CD4-positive, alpha-beta T cell treated with Interleukin-15 for 4 hours (primary cell): ENCODE results near the gene AIFM1.
A peak's percentile ranks its signal among the peaks of the same experiment; 100 is the strongest.

ENCODE experiments used
- DNase-seq: peaks from one replicate; pipeline ENCODE4 v3.0.0-alpha.2; 2020; ENCODE audit warnings: low spot score

Gene AIFM1

GRCh38 chrX:130093271-130093670 lies 72.4 kb downstream of the AIFM1 start:
- no peak for DNase-seq

GRCh38 chrX:130091980-130092522 lies 73.6 kb downstream of the AIFM1 start:
- peak; percentile 85 for DNase-seq

- no peak for DNase-seq
Observed at GRCh38 chrX:130090364-130090763, 75.3 kb downstream of the AIFM1 start.

- DNase-seq = peak; percentile 67
Observed at GRCh38 chrX:130086447-130087206, 79.0 kb downstream of the AIFM1 start.

GRCh38 chrX:130085551-130086446 lies 79.8 kb downstream of the AIFM1 start:
- no peak for DNase-seq

- DNase-seq = no peak
Observed at GRCh38 chrX:130084631-130085237, 80.9 kb downstream of the AIFM1 start.

GRCh38 chrX:130083656-130084382 lies 81.8 kb downstream of the AIFM1 start:
- DNase-seq = no peak

- DNase-seq = no peak
Observed at GRCh38 chrX:130083107-130083490, 82.5 kb downstream of the AIFM1 start.

- peak; percentile 88 for DNase-seq
Observed at GRCh38 chrX:130082244-130083106, 83.2 kb downstream of the AIFM1 start.

GRCh38 chrX:130081421-130082045 lies 84.1 kb downstream of the AIFM1 start:
- no peak for DNase-seq

- DNase-seq = no peak
Observed at GRCh38 chrX:130080791-130081367, 84.8 kb downstream of the AIFM1 start.

- peak; percentile 57 for DNase-seq
Observed at GRCh38 chrX:130079824-130080406, 85.7 kb downstream of the AIFM1 start.
